Uterus (tissue), 4 donors: Measurements from ENCODE around the gene NHLRC4. TPM values are rescaled to one million over a fixed set of nuclear protein-coding genes. Genes with fewer than 3 reads are reported as not detected.

Experiments
- DNase-seq, 2 donors: peaks; one replicate each; pipeline ENCODE4 v3.0.0-alpha.2; 2019 to 2020
- H3K27ac ChIP-seq, 2 donors: fragments of 200-600 bp; sonication (generic); 1 replicate in 1 of 2; 2 replicates in 1 of 2; pipeline ENCODE4 v1.5.1; 2016 to 2018
- H3K27me3 ChIP-seq, 2 donors: fragments of 200-600 bp; sonication (generic); one replicate each; pipeline ENCODE4 v1.5.1; 2018 to 2019; ENCODE audit warnings: control low read depth in 1 of 2
- H3K36me3 ChIP-seq, 2 donors: fragments of 200-600 bp; sonication (generic); one replicate each; pipeline ENCODE4 v1.5.1; 2019; ENCODE audit warnings: control low read depth in 1 of 2
- H3K4me1 ChIP-seq, 2 donors: fragments of 200-600 bp; sonication (generic); one replicate each; pipeline ENCODE4 v1.5.1; 2018 to 2019; ENCODE audit warnings: control low read depth in 1 of 2
- H3K4me3 ChIP-seq, 2 donors: fragments of 200-600 bp; sonication (generic); 1 replicate in 1 of 2; 2 replicates in 1 of 2; pipeline ENCODE4 v1.5.1; 2018 to 2019; ENCODE audit warnings: mild to moderate bottlenecking in 1 of 2
- H3K9me3 ChIP-seq, 2 donors: fragments of 200-600 bp; sonication (generic); one replicate each; pipeline ENCODE4 v1.5.1; 2019; ENCODE audit warnings: control low read depth in 1 of 2
- CTCF ChIP-seq, 4 experiments: fragments of 200-600 bp in 2 of 4; fragments of 450-650 bp in 2 of 4; sonication (generic) in 2 of 4; IDR thresholded peaks; one replicate each; pipeline ENCODE4 v1.5.1; 2016 to 2019; ENCODE audit warnings: antibody characterized with exemption in 4 of 4, mild to moderate bottlenecking in 2 of 4, moderate library complexity in 1 of 4
- POLR2A ChIP-seq, 2 donors: fragments of 450-650 bp; IDR thresholded peaks; one replicate each; pipeline ENCODE4 v1.6.1; 2016; ENCODE audit warnings: antibody characterized with exemption in 2 of 2, mild to moderate bottlenecking in 1 of 2, moderate library complexity in 1 of 2
- intact Hi-C: fragments of 100-400 bp; cut with DNase I; formaldehyde crosslinking; loops from one replicate; pipeline ENCODE4 v1.15.1; 2023; ENCODE audit warnings: low total_unique reads
- total RNA-seq, 4 donors: library from RNA; depleted of rRNA in 3 of 4; stranded (reverse); fragments of >200 nt in 3 of 4; gene quantifications; one replicate each; pipeline versions ENCODE4 v1.1.0 to v1.2.4, GENCODE V29; 2014 to 2023
- donor health status: DM: yes; HTN: yes; CAD: no.

The NHLRC4 gene
- total RNA-seq, 4 donors from 2014 or later: 1.2 to 7.5 (median 1.5) TPM

GRCh38 chr16:549544-550263 is 17.1 kb upstream of the NHLRC4 start:
- intact Hi-C loops: no loop called here
- H3K4me3 ChIP-seq: no peak overlapping the region
- no peaks in the 10 kb centered on the region for H3K36me3 ChIP-seq

GRCh38 chr16:551210-551609 is 15.6 kb upstream of the NHLRC4 start:
- DNase-seq: no peak
- no peaks in the 10 kb centered on the region for H3K4me1 ChIP-seq
- TF ChIP-seq POLR2A (IDR thresholded peaks at IDR 0.05): no peak
- TF ChIP-seq CTCF (IDR thresholded peaks at IDR 0.05): no peak
- H3K27me3 ChIP-seq: no peaks in the 10 kb centered on the region
- intact Hi-C loops: no loop called here
- no peaks in the 10 kb centered on the region for H3K36me3 ChIP-seq
- H3K27ac ChIP-seq: no peak overlapping the region
- H3K9me3 ChIP-seq: no peaks in the 10 kb centered on the region
- H3K4me3 ChIP-seq: no peak overlapping the region

More at GRCh38 chr16:549544-550263, 17.1 kb upstream of the NHLRC4 start:
- H3K27me3 ChIP-seq: no peaks in the 10 kb centered on the region
- no peak overlapping the region for H3K27ac ChIP-seq
- DNase-seq: no peak
- no peaks in the 10 kb centered on the region for H3K9me3 ChIP-seq
- no peaks in the 10 kb centered on the region for H3K4me1 ChIP-seq
- TF ChIP-seq POLR2A (IDR thresholded peaks at IDR 0.05) (no peak), CTCF (IDR thresholded peaks at IDR 0.05) (no peak)

GRCh38 chr16:552171-552570 is 14.6 kb upstream of the NHLRC4 start:
- no peaks in the 10 kb centered on the region for H3K27me3 ChIP-seq
- TF ChIP-seq CTCF (IDR thresholded peaks at IDR 0.05) (no peak), POLR2A (IDR thresholded peaks at IDR 0.05) (no peak)
- no peaks in the 10 kb centered on the region for H3K36me3 ChIP-seq
- intact Hi-C loops: no loop called here
- H3K27ac ChIP-seq: no peak overlapping the region
- no peak for DNase-seq
- H3K9me3 ChIP-seq: no peaks in the 10 kb centered on the region
- H3K4me1 ChIP-seq: no peaks in the 10 kb centered on the region
- no peak overlapping the region for H3K4me3 ChIP-seq

- intact Hi-C loops: no loop called here
Observed at GRCh38 chr16:553601-554296, 13.1 kb upstream of the NHLRC4 start.

More at GRCh38 chr16:553601-554296, 13.1 kb upstream of the NHLRC4 start:
- no peak for DNase-seq
- no peaks in the 10 kb centered on the region for H3K4me1 ChIP-seq
- H3K9me3 ChIP-seq: no peaks in the 10 kb centered on the region
- H3K36me3 ChIP-seq: no peaks in the 10 kb centered on the region
- H3K4me3 ChIP-seq: no peak overlapping the region
- no peak for TF ChIP-seq CTCF (IDR thresholded peaks at IDR 0.05)
- TF ChIP-seq POLR2A (IDR thresholded peaks at IDR 0.05): no peak
- no peaks in the 10 kb centered on the region for H3K27me3 ChIP-seq
- H3K27ac ChIP-seq: no peak overlapping the region
